Brain microvascular endothelial cell (primary cell): ENCODE data around the gene WDR7.

Experiments used
- DNase-seq: peaks from one replicate; pipeline ENCODE4 v3.0.0-alpha.2; 2020
- H3K27ac ChIP-seq: fragments of 250-450 bp; sonication (Bioruptor Pico); 2 replicates; pipeline ENCODE4 v1.5.1; 2020; ENCODE audit warnings: mild to moderate bottlenecking, moderate library complexity
- H3K27me3 ChIP-seq: fragments of 250-450 bp; sonication (Bioruptor Pico); replicated peaks from 2 replicates; pipeline ENCODE4 v1.5.1; 2020; ENCODE audit warnings: mild to moderate bottlenecking
- H3K36me3 ChIP-seq: fragments of 250-450 bp; sonication (Bioruptor Pico); replicated peaks from 2 replicates; pipeline ENCODE4 v1.5.1; 2020; ENCODE audit warnings: mild to moderate bottlenecking
- H3K4me3 ChIP-seq: 2 replicates; pipeline ENCODE4 v1.5.1; 2011; ENCODE audit warnings: low read depth, mild to moderate bottlenecking, control low read depth, low read length, moderate library complexity
- in situ Hi-C: cut with HindIII; loops from 2 replicates; pipeline ENCODE4 v1.10.0; 2017; ENCODE audit warnings: low sequenced_read_pairs, low pct_ligation_motif_present
- TF ChIP-seq, protein P1 (sequence below): IDR thresholded peaks from 2 replicates; pipeline ENCODE4 v1.5.1; 2011; ENCODE audit warnings: low read depth, mild to moderate bottlenecking, moderate library complexity, low read length, control low read depth, inconsistent platforms; ENCODE audit errors: missing control alignments

The WDR7 gene

DNA sequence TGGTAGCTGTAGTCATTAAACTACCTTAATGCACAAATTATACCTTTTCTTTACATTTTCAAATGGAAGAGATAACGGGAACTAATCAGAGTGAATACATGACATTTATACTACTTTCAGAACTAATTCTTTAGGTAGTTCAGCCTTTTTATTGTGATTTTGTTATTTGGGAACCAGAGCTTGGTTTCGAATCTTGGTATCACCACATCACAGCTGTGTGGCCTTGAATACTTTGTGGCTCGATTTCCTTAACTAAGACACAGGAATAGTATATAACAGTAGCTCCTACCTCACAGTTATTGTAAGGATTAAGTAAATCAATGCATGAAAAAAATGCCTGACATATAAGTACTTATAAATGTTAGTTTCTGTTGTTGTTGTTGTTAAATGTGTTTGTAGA is 240.0 kb downstream of the WDR7 start:
- in situ Hi-C loops, result no loop called here
- Histone ChIP-seq H3K27me3 (no peaks in the 10 kb centered on the region), H3K4me3 (no peak overlapping the region), H3K27ac (peak overlapping the region; percentile 74), H3K36me3 (no peaks in the 10 kb centered on the region)
- no peak for DNase-seq
- TF ChIP-seq, protein P1, sequence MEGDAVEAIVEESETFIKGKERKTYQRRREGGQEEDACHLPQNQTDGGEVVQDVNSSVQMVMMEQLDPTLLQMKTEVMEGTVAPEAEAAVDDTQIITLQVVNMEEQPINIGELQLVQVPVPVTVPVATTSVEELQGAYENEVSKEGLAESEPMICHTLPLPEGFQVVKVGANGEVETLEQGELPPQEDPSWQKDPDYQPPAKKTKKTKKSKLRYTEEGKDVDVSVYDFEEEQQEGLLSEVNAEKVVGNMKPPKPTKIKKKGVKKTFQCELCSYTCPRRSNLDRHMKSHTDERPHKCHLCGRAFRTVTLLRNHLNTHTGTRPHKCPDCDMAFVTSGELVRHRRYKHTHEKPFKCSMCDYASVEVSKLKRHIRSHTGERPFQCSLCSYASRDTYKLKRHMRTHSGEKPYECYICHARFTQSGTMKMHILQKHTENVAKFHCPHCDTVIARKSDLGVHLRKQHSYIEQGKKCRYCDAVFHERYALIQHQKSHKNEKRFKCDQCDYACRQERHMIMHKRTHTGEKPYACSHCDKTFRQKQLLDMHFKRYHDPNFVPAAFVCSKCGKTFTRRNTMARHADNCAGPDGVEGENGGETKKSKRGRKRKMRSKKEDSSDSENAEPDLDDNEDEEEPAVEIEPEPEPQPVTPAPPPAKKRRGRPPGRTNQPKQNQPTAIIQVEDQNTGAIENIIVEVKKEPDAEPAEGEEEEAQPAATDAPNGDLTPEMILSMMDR, result no peak

DNA sequence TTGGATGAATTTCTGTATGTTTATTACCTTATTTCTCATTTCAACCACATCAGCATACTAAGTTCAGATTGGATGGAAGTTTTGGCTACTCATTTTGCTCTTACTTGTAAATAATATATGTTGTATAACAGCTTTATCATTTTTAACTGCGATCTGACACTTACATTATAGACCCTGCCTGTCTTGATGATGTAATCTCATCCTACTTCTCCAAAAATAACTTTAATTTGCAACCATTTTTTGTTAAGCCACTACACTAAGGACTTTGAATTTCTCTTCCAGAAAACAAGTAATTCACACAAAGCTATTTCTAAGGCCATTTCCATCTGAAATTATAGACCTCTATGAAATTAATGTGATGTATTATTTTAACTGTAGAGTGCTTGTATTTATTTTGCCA is 240.7 kb downstream of the WDR7 start:
- Histone ChIP-seq H3K4me3 (no peak overlapping the region), H3K36me3 (no peaks in the 10 kb centered on the region), H3K27ac (peak overlapping the region; percentile 74), H3K27me3 (no peaks in the 10 kb centered on the region)
- TF ChIP-seq, protein P1, result no peak
- in situ Hi-C loops, result no loop called here
- DNase-seq, result no peak

DNA sequence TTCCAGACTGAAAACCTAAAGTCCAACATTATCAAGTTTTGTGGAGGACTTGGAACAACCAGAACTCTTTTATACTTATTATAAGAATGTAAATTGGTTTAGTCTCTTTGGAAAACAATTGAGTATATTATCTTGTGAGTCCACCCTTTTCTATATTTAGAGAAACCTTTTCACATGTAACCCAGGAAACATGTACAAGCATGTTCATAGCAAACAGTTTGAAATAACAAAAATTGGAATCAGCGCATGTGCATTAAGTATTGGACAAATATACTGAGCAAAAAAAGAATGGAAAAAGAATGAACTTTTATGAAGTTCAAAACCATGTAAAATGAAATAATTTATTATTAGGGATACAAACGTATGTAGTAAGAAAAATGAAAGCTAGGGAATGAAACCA is 246.0 kb downstream of the WDR7 start:
- Histone ChIP-seq H3K4me3 (no peak overlapping the region), H3K27me3 (no peaks in the 10 kb centered on the region), H3K36me3 (no peaks in the 10 kb centered on the region), H3K27ac (no peak overlapping the region)
- in situ Hi-C loops, result no loop called here
- DNase-seq, result no peak
- TF ChIP-seq, protein P1, result no peak

DNA sequence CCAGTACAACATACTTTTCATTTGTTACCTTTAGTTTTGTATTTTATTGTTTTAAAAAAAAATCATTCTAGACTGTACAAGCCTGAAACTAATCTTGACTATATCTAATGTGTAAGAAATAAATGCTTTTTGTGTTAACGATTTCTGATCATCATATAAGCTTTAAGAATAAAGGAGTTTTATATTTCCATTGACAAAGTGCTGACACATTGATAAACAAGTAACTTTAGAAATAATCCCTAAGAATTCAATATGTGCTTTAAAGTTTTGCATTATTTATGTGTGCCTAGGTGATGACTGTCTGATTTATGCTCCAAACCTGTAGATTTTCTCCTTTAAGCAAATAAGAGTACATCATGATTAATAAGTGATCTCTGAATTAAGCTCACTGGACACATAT is 248.5 kb downstream of the WDR7 start:
- H3K36me3 ChIP-seq, result no peaks in the 10 kb centered on the region
- no peaks in the 10 kb centered on the region for H3K27me3 ChIP-seq
- DNase-seq, result no peak
- in situ Hi-C loops, result no loop called here
- H3K4me3 ChIP-seq, result no peak overlapping the region
- no peak overlapping the region for H3K27ac ChIP-seq
- TF ChIP-seq, protein P1, result no peak

DNA sequence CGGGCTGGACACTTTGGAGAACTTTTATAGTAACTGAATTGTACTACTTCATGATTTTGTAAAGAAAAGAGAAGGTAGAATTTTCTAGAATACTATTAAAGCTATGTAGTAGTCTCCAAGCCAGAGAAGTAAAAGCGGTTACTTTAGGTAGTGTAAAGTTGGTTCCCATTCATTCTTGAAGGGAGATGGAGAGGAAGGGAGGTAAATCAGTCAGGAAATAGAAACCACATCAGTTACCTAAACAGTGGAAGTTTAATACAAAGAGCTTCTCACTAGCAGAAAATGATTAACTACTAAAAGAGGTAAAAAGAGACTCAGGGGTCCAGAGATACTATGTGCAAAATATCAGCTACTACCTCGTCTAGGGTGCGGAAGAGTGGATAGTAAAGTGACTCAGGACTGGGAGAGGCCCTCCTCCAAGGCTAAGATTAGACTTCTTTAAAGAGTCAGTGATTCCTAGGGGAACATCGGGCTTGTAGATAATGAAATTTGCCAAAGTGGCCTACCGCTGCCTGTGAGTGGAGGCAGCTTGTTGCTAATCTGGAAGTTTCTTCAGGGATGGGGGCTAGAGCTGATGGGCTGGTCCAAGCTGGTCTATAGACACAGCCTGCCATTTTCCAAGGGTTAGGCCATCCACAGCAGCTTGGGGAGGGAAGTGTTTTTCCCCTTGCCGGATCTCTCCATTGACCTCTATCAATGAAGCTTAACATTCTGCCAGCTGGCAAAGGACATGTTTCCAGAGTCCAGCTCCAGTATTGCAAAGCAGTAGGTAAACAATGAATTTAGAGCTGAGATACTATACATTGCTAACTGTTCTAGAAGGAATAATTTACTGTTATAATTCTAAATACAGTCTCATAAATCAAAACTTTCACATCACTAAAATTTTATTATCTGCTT is 249.3 kb downstream of the WDR7 start:
- TF ChIP-seq, protein P1, result no peak

More for the DNA sequence above, 249.3 kb downstream of the WDR7 start:
- Histone ChIP-seq H3K27me3 (no peaks in the 10 kb centered on the region), H3K36me3 (no peaks in the 10 kb centered on the region), H3K27ac (no peak overlapping the region), H3K4me3 (no peak overlapping the region)
- in situ Hi-C loops, result no loop called here
- DNase-seq, result no peak
